Nasal cavity respiratory epithelium epithelial cell of viscerocranial mucosa (primary cell): Measurements from ENCODE around the gene KPNB1. TPM values are rescaled to one million over a fixed set of nuclear protein-coding genes. Genes with fewer than 3 reads are reported as not detected.

Experiments
- total RNA-seq: library from RNA; depleted of rRNA; stranded (reverse); fragments of >200 nt; gene quantifications from 2 replicates; pipeline ENCODE4 v1.2.3, GENCODE V29; 2014

Gene KPNB1
- 275 and 323 TPM in 2 replicates for total RNA-seq

GRCh38 chr17:47649153-47649971 lies at the start of gene KPNB1:
TSS of gene KPNB1 (plus strand) at chr17:47649919. CDS start at chr17:47650245, 326 bp downstream.

GRCh38 chr17:47693731-47694580 lies 44.2 kb downstream of the KPNB1 start, which contains the start of gene TBKBP1:
TSS of gene TBKBP1 (plus strand) at chr17:47694161. CDS start at chr17:47696113, 1,952 bp downstream.

GRCh38 chr17:47733047-47733673 lies 83.4 kb downstream of the KPNB1 start, which contains the start of gene TBX21:
TSS of gene TBX21 (plus strand) at chr17:47733236. CDS start at chr17:47733455, 219 bp downstream.

Other genes starting within 250 kb of the KPNB1 start
- 81.7 and 210 TPM in 2 replicates for gene NPEPPS, start 118.8 kb upstream of the KPNB1 start, total RNA-seq
- gene TBKBP1, start 44.2 kb downstream of the KPNB1 start, total RNA-seq = 5.8 and 11.6 TPM in 2 replicates
- gene TBX21, start 83.3 kb downstream of the KPNB1 start, total RNA-seq = not detected in 2 replicates
- 0.68 and 5.2 TPM in 2 replicates for gene OSBPL7, start 171.9 kb downstream of the KPNB1 start, total RNA-seq
- gene MRPL10, start 181.6 kb downstream of the KPNB1 start, total RNA-seq = 13.7 and 20.3 TPM in 2 replicates
- 0.07 TPM in 1 of 2 replicates, not detected in the other for gene LRRC46, start 181.8 kb downstream of the KPNB1 start, total RNA-seq
- 21.7 and 22.2 TPM in 2 replicates for gene SCRN2, start 191.4 kb downstream of the KPNB1 start, total RNA-seq
- 1.3 and 3.8 TPM in 2 replicates for gene SP6, start 201.2 kb downstream of the KPNB1 start, total RNA-seq
- 1.4 and 3.4 TPM in 2 replicates for gene SP2, start 246.3 kb downstream of the KPNB1 start, total RNA-seq